GM12878 (cell line): ENCODE data around the gene TIGAR. TPM values are rescaled to one million over a fixed set of nuclear protein-coding genes. Genes with fewer than 3 reads are reported as not detected.

ENCODE experiments used
- ATAC-seq: fragments of 200-7000 bp; cut with Tn5 transposase; 3 replicates; pipeline ENCODE4 v1.9.1; 2020; ENCODE audit warnings: mild to moderate bottlenecking, moderate library complexity
- BruUV-seq: library from RNA; stranded (reverse); fragments of 400-500 nt; replicated peaks from 2 replicates; lab custom pipeline; 2021; lab: Mats Ljungman, UMichigan
- CTCF ChIA-PET: fragments of 300-600 bp; sonication (Branson Sonifier 250); formaldehyde crosslinking; extraction: SDS; loops from one replicate; lab custom pipeline; 2021; ENCODE audit warnings: inconsistent platforms; lab: Yijun Ruan, JAX
- POLR2A ChIA-PET: fragments of 350-600 bp; formaldehyde crosslinking; extraction: SDS; loops from one replicate; lab custom pipeline; 2021; ENCODE audit warnings: inconsistent platforms; lab: Charles Lee
- RAD21 ChIA-PET: fragments of 300-600 bp; sonication (Branson Sonifier 250); formaldehyde crosslinking; loops from one replicate; lab custom pipeline; 2023; ENCODE audit warnings: antibody characterized with exemption; ENCODE audit not compliant: unreplicated experiment; lab: Charles Lee
- SMC1A ChIA-PET: fragments of 300-600 bp; sonication (Branson Sonifier 250); formaldehyde crosslinking; loops from one replicate; lab custom pipeline; 2023; ENCODE audit not compliant: unreplicated experiment, uncharacterized antibody; lab: Charles Lee
- DNase-seq: peaks from one replicate; pipeline ENCODE4 v3.0.0-alpha.2; 2011; ENCODE audit warnings: low read depth, low spot score
- FAIRE-seq: peaks from 3 replicates; lab custom pipeline; 2011; peaks lifted over from hg19 to GRCh38; lab: Jason Lieb, UNC
- H2AFZ ChIP-seq: 2 replicates; pipeline ENCODE4 v1.6.0; 2011; ENCODE audit warnings: low read depth, low read length, control low read depth; ENCODE audit not compliant: control insufficient read depth
- H3K27ac ChIP-seq: 2 replicates; pipeline ENCODE4 v1.5.1; 2011; ENCODE audit warnings: control low read depth; ENCODE audit not compliant: control insufficient read depth, insufficient read depth
- H3K27me3 ChIP-seq, 2 experiments: replicated peaks in 1 of 2; 2 replicates each; pipeline versions ENCODE4 v1.6.0 to v1.6.1; 2011; ENCODE audit warnings: low read length in 1 of 2; ENCODE audit not compliant: control insufficient read depth in 2 of 2, insufficient read depth in 2 of 2
- H3K36me3 ChIP-seq, 2 experiments: 2 replicates each; pipeline ENCODE4 v1.5.1; 2011; ENCODE audit warnings: low read length in 1 of 2; ENCODE audit not compliant: control insufficient read depth in 2 of 2, insufficient read depth in 2 of 2
- H3K4me1 ChIP-seq: 2 replicates; pipeline ENCODE4 v1.6.1; 2011; ENCODE audit warnings: mild to moderate bottlenecking, low read length, moderate library complexity, mixed read lengths; ENCODE audit not compliant: control insufficient read depth, insufficient read depth
- H3K4me2 ChIP-seq: 2 replicates; pipeline ENCODE4 v1.6.0; 2011; ENCODE audit warnings: control low read depth; ENCODE audit not compliant: control insufficient read depth, insufficient read depth
- H3K4me3 ChIP-seq: fragments of 200-600 bp; sonication (generic); 2 replicates; pipeline ENCODE4 v1.5.1; 2016
- H3K79me2 ChIP-seq: 2 replicates; pipeline ENCODE4 v1.6.0; 2011; ENCODE audit warnings: low read length; ENCODE audit not compliant: control insufficient read depth, insufficient read depth
- H3K9ac ChIP-seq: 2 replicates; pipeline ENCODE4 v1.8.0; 2011; ENCODE audit warnings: low read length, control low read depth, mixed read lengths; ENCODE audit not compliant: control insufficient read depth, insufficient read depth
- H3K9me3 ChIP-seq: replicated peaks from 3 replicates; pipeline ENCODE4 v1.5.1; 2011; ENCODE audit warnings: mild to moderate bottlenecking, low read length; ENCODE audit not compliant: control insufficient read depth, insufficient read depth
- H4K20me1 ChIP-seq: 2 replicates; pipeline ENCODE4 v1.6.0; 2011; ENCODE audit not compliant: control insufficient read depth, insufficient read depth
- BHLHE40 ChIP-seq, 2 experiments: fragments of 450-650 bp in 1 of 2; IDR thresholded peaks; 2 replicates each; pipeline ENCODE4 v1.6.1; 2011 to 2017; ENCODE audit warnings: low read depth in 2 of 2, borderline replicate concordance in 1 of 2, improper control_type of control experiment in 1 of 2, low read length in 1 of 2, mild to moderate bottlenecking in 1 of 2
- CEBPB ChIP-seq, 2 experiments: fragments of 150-350 bp in 1 of 2; IDR thresholded peaks; 2 replicates each; pipeline ENCODE4 v1.6.1; 2012 to 2014; ENCODE audit warnings: low read depth in 2 of 2, low read length in 2 of 2, borderline replicate concordance in 1 of 2, inconsistent platforms in 1 of 2
- CHD1 ChIP-seq: IDR thresholded peaks from 2 replicates; pipeline ENCODE4 v1.6.1; 2012; ENCODE audit warnings: low read depth, low read length, improper control_type of control experiment
- CREB1 ChIP-seq: IDR thresholded peaks from 2 replicates; pipeline ENCODE4 v1.6.1; 2012; ENCODE audit warnings: low read depth, mild to moderate bottlenecking, inconsistent platforms
- IRF3 ChIP-seq: fragments of 450-650 bp; IDR thresholded peaks from 2 replicates; pipeline ENCODE4 v1.6.1; 2014; ENCODE audit warnings: mild to moderate bottlenecking
- NFXL1 ChIP-seq: fragments of 450-650 bp; IDR thresholded peaks from 2 replicates; pipeline ENCODE4 v1.6.1; 2017; ENCODE audit warnings: antibody characterized with exemption, mild to moderate bottlenecking, borderline replicate concordance
- NRF1 ChIP-seq: conservative IDR thresholded peaks from 2 replicates; pipeline ENCODE4 v1.6.1; 2011; ENCODE audit warnings: mild to moderate bottlenecking, low read depth, low read length, improper control_type of control experiment
- PBX3 ChIP-seq: IDR thresholded peaks from 2 replicates; pipeline ENCODE4 v1.6.1; 2011; ENCODE audit warnings: mild to moderate bottlenecking, low read depth, low read length, moderate library complexity; ENCODE audit not compliant: insufficient replicate concordance
- PKNOX1 ChIP-seq: fragments of 450-650 bp; IDR thresholded peaks from 2 replicates; pipeline ENCODE4 v1.6.1; 2016; ENCODE audit warnings: mild to moderate bottlenecking
- RELB ChIP-seq: fragments of 450-650 bp; IDR thresholded peaks from 2 replicates; pipeline ENCODE4 v1.6.1; 2017; ENCODE audit warnings: low read depth, mild to moderate bottlenecking, moderate library complexity
- TCF3 ChIP-seq: IDR thresholded peaks from 2 replicates; pipeline ENCODE4 v1.6.1; 2012; ENCODE audit warnings: low read depth, mild to moderate bottlenecking, low read length, borderline replicate concordance; ENCODE audit not compliant: insufficient read depth
- YY1 ChIP-seq: IDR thresholded peaks from 2 replicates; pipeline ENCODE4 v1.6.1; 2011; ENCODE audit warnings: low read depth, mild to moderate bottlenecking, low read length
- ZNF207 ChIP-seq: fragments of 450-650 bp; IDR thresholded peaks from 2 replicates; pipeline ENCODE4 v1.6.1; 2014; ENCODE audit warnings: antibody characterized with exemption, mild to moderate bottlenecking, borderline replicate concordance
- WGBS: methylation state at CpG from one replicate; pipeline ENCODE4 v1.1.6; 2016; ENCODE audit warnings: low lambda C conversion rate; ENCODE audit not compliant: insufficient replicate concordance, insufficient coverage; ENCODE audit errors: missing lambda C conversion rate; 5-methylcytosine and 5-hydroxymethylcytosine counted together
- in situ Hi-C: fragments of 300-500 bp; cut with MboI; formaldehyde crosslinking; loops from 9 replicates; pipeline ENCODE4 v1.14.3; 2018; ENCODE audit warnings: mixed read lengths
- intact Hi-C: fragments of 100-400 bp; cut with micrococcal nuclease; formaldehyde crosslinking; loops from one replicate; pipeline ENCODE4 v1.14.2; 2022; ENCODE audit not compliant: unreplicated experiment
- polyA plus RNA-seq, 11 experiments: library from polyadenylated mRNA; depleted of rRNA in 4 of 11; unstranded in 6 of 11; stranded (reverse) in 5 of 11; fragments of >200 nt; fragmentation: Nextera tagmentation in 4 of 11; fragmentation: Illumina TruSeq in 1 of 11; extraction: Ambion mirVana in 4 of 11; extraction: Trizol in 1 of 11; gene quantifications; 1 replicate in 1 of 11; 2 replicates in 10 of 11; pipeline versions ENCODE4 v1.2.1 to v1.2.3, GENCODE V29; 2011 to 2016; ENCODE audit warnings: inconsistent platforms in 2 of 11, missing spikeins in 2 of 11, low read depth in 1 of 11
- total RNA-seq, 4 experiments: library from RNA; depleted of rRNA in 3 of 4; stranded (reverse); fragments of >200 nt in 3 of 4; fragmentation: Illumina TruSeq in 1 of 4; extraction: Trizol in 1 of 4; gene quantifications; 2 replicates each; pipeline versions ENCODE4 v1.2.1 to v1.2.3, GENCODE V29; 2013 to 2021

TIGAR gene
- total and polyA plus RNA-seq, 10 of the 15 experiments (the other 5 are each of a cell fraction or from before 2014, with no cell fraction given): 7.6 to 45.7 (median 16.5) TPM

GRCh38 chr12:4271717-4272423 lies 49.1 kb upstream of the TIGAR start (continued):
- TF ChIP-seq BHLHE40 (IDR thresholded peaks at IDR 0.05; ENCODE audit: borderline replicate concordance in 1 of 2, low read depth in 2 of 2, low read length in 1 of 2): peak in 1 of 2 experiments; percentile 30; a peak in 2 of 4 replicates
- no peak for TF ChIP-seq NFXL1
- TF ChIP-seq YY1: peak; percentile 85; the same call in 1 of the 2 replicates
- TF ChIP-seq PBX3: no peak
- TF ChIP-seq, all 136 proteins: peak for 24

- SMC1A ChIA-PET: interaction anchor here (0.9 to 14.5 kb wide), 11 partner anchors 10 to 165 kb away, joined by 3 to 344 read pairs (median 8); no protein-coding TSS in a partner anchor
- FAIRE-seq (peak; percentile 7), DNase-seq (no peak), ATAC-seq (peak; percentile 8)
- H2AFZ ChIP-seq: peak overlapping the region; percentile 66
- H3K9me3 ChIP-seq: no peaks in the 10 kb centered on the region
- CTCF ChIA-PET: interaction anchor here (1.1 to 13.0 kb wide), 7 partner anchors 57 to 387 kb away, joined by 4 to 184 read pairs (median 8); no protein-coding TSS in a partner anchor
- H3K9ac ChIP-seq: peak overlapping the region; percentile 96
- BruUV-seq: no TSS peak
- no peaks in the 10 kb centered on the region; a peak in 1 of 4 replicates for H3K27me3 ChIP-seq
- RAD21 ChIA-PET: interaction anchor here (0.6 to 8.1 kb wide), 21 partner anchors 8 to 1437 kb away, joined by 3 to 171 read pairs (median 5); no protein-coding TSS in a partner anchor
- peak overlapping the region; percentile 99 for H3K4me3 ChIP-seq
- POLR2A ChIA-PET: interaction anchor here (0.6 to 12.1 kb wide), 19 partner anchors 9 to 1777 kb away, joined by 3 to 193 read pairs (median 5); no protein-coding TSS in a partner anchor
- no peaks in the 10 kb centered on the region for H4K20me1 ChIP-seq
- intact Hi-C loops: loop anchor here (1.0 to 10.0 kb wide), 4 partner anchors 57 to 400 kb away; partner anchors contain the start of gene PARP11
- H3K4me2 ChIP-seq: peak overlapping the region; percentile 81
- H3K79me2 ChIP-seq: peaks cover 59% of the 10 kb centered on the region
- peaks cover 20% of the 10 kb centered on the region for H3K4me1 ChIP-seq
- peaks cover 2 to 6% of the 10 kb centered on the region in 2 experiments; a peak in 3 of 4 replicates for H3K36me3 ChIP-seq
- peak overlapping the region; percentile 86 for H3K27ac ChIP-seq
- WGBS: 1% methylated on average over 58 of the region's 62 CpGs
- in situ Hi-C loops: loop anchor here (10.0 kb wide), 1 partner anchor 128 kb away; no protein-coding TSS in a partner anchor
- no peak for TF ChIP-seq TCF3
- no peak for TF ChIP-seq IRF3
- TF ChIP-seq CEBPB (IDR thresholded peaks at IDR 0.05; ENCODE audit: borderline replicate concordance in 1 of 2, low read depth in 2 of 2, low read length in 2 of 2): no peak
- TF ChIP-seq NRF1: no peak
- no peak for TF ChIP-seq RELB
- TF ChIP-seq PKNOX1: peak; percentile 9; the same call in 1 of the 2 replicates
- TF ChIP-seq CHD1: no peak
- peak; percentile 44; the same call in 1 of the 2 replicates for TF ChIP-seq ZNF207
- no peak for TF ChIP-seq CREB1
Observed at GRCh38 chr12:4272424-4273272, 48.4 kb upstream of the TIGAR start.
